GM18526 (cell line): ENCODE results near the gene TMEM239.

Experiments
- POLR2A ChIP-seq: IDR thresholded peaks from 3 replicates; pipeline ENCODE4 v1.6.1; 2011; ENCODE audit not compliant: insufficient read length; ENCODE audit errors: extremely low read depth

Gene TMEM239

DNA sequence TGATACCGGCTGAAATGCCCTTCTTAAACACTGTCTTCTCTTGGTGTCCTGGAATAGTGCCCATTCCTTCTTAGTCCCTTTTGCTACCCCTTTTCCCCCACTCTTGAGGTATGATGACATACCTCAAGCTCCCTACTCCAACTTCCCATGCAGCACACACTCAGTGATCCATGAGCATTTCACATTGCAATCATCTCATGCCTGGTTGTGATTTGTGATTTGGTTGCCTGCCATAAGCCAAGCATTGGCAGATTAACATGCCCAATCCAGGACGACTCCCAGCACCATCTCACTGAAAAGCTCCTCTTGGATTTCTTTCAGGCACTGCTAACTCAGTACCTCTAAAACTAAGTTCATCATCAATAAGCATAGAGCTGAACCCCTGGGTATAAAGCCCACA, 42.4 kb downstream of the TMEM239 start:
- no peak for TF ChIP-seq POLR2A

DNA sequence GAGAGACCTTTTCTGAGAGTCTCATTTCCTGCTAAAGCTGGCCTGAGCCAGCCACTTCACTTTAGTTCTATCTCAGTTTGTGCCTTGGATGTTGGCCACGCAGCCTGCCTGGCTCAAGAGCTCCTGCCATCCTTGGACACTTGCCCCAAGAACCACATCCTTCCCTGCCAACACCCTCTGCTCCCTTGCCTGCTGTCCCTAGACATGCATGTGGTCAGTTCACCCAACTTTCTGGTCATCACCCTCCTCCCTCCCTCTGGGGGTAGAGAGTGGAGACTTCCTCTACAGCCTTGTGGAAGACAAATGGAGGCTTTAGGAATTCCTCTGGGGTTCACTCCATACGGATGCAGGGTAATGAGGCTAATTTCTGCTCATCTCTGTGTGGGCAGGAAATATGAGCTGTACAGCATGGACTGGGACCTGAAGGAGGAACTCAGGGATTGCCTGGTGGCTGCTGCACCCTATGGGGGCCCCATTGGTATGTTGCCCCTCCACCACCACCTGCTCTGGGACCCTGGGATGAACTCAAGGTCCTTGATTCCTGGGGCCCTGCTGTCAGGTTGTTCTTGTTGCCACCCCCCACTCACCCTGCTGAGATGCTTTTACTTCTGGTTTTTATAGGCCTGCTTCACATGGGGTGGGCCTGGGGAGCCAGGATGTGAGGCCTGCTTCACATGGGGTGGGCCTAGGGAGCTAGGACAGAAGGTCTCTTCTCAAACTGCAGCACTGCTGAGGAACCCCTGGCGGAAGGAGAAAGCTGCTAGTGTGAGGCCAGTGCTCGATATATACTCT, 43.4 kb downstream of the TMEM239 start:
- TF ChIP-seq POLR2A: no peak

DNA sequence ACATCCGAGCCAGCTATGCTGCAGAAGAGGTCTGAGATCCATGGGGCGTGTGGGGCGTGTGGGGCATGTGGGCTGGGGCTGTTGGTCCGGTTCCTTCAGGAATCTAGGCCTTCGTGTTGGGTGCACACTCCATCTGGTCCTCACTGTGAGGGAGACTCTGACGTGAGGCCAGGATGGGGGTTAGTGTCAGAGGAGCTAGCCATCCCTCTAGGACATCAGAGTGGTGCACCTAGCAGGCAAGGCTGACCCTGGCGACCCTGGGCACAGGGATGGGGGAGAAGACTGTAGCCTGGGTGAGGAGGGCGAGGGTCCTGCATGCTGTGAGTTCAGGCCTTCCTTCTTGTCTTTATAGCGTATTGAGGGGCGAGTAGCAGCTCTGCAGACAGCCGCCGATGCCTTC, 48.5 kb downstream of the TMEM239 start:
- no peak for TF ChIP-seq POLR2A

DNA sequence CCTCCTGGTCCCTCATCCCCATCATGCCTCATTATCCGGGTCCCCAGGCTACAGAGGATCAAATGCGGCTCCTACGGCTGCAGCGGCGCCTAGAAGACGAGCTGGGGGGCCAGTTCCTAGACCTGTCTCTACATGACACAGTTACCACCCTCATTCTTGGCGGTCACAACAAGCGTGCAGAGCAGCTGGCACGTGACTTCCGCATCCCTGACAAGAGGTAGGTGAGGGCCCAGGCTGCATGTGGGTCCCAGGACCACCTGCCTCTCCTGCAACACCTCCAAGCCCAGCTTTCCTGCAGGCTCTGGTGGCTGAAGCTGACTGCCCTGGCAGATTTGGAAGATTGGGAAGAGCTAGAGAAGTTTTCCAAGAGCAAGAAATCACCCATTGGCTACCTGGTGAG, 48.9 kb downstream of the TMEM239 start:
- no peak for TF ChIP-seq POLR2A

GRCh38 chr20:2865630-2866029, 49.5 kb downstream of the TMEM239 start:
- TF ChIP-seq POLR2A: no peak

GRCh38 chr20:2866236-2866635, 50.1 kb downstream of the TMEM239 start:
- TF ChIP-seq POLR2A: no peak

GRCh38 chr20:2867081-2867864, 51.1 kb downstream of the TMEM239 start:
- no peak for TF ChIP-seq POLR2A
